ENCODE measurements around the gene DOCK2. TPM values are rescaled to one million over a fixed set of nuclear protein-coding genes. Genes with fewer than 3 reads are reported as not detected.

The DOCK2 gene
- polyA plus RNA-seq, 1 of the 3 experiments (the other 2 are of a cell fraction): 3.8 TPM

DNA sequence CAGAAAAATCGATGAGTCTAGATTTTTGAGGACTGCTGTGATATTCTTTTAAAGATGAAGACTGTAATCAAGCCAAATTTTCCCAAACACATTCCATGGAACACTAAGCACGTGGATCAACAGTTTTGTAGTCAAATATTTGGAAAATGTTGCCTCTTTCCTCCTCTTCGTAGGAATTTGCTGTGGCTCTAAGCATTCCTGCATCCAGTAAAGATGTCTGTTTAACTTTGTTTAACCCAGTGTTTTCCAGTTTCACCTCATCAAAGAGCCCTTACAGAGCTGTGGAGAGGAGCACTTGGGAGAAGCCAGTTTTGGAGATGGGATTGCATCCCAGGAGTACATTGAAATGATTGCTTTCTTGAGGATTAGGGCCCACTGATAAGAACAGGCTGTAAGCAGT lies 284.3 kb downstream of the DOCK2 start:
- POLR2A ChIA-PET: no interaction called here
- Histone ChIP-seq H2AFZ (ENCODE audit: low read depth) (no peak overlapping the region), H3K9ac (no peak overlapping the region), H4K20me1 (ENCODE audit: insufficient read depth) (no peaks in the 10 kb centered on the region), H3K4me3 (ENCODE audit: low read depth in 2 of 2, low read length in 1 of 2) (no peak overlapping the region), H3F3A (replicated peaks; ENCODE audit: insufficient read depth) (no peaks in the 10 kb centered on the region), H3K4me1 (ENCODE audit: control insufficient read depth in 1 of 2, insufficient read depth in 2 of 2, low read depth in 1 of 2, low read length in 1 of 2) (peaks cover 3 to 11% of the 10 kb centered on the region in 2 experiments; a peak in 3 of 4 replicates), H3K27me3 (ENCODE audit: insufficient read depth) (no peaks in the 10 kb centered on the region), H3K36me3 (replicated peaks in 1 of 2; ENCODE audit: control insufficient read depth in 1 of 2, insufficient read depth in 2 of 2, low read length in 1 of 2) (peaks cover 0 to 18% of the 10 kb centered on the region in 2 experiments), H3K27ac (ENCODE audit: low read depth in 2 of 2, low read length in 1 of 2) (peak overlapping the region in 1 of 2 experiments; percentile 45; a peak in 2 of 4 replicates), H3K9me3 (no peaks in the 10 kb centered on the region), H3K79me2 (ENCODE audit: insufficient read depth) (peaks cover 19% of the 10 kb centered on the region), H3K4me2 (peak overlapping the region; percentile 40), H3K9me2 (no peaks in the 10 kb centered on the region)
- CTCF ChIA-PET: interaction anchor here (1.3 to 1.8 kb wide), 2 partner anchors 10 to 59 kb away, joined by 4 to 15 read pairs; partner anchors contain the start of gene INSYN2B
- WGBS (ENCODE audit: low lambda C conversion rate): 66% methylated on average over 3 of the region's 3 CpGs
- no peak for TF ChIP-seq RAD21 (IDR thresholded peaks at IDR 0.05; ENCODE audit: low read length)
- TF ChIP-seq TCF12 (IDR thresholded peaks at IDR 0.05): no peak
- TF ChIP-seq, protein P1, sequence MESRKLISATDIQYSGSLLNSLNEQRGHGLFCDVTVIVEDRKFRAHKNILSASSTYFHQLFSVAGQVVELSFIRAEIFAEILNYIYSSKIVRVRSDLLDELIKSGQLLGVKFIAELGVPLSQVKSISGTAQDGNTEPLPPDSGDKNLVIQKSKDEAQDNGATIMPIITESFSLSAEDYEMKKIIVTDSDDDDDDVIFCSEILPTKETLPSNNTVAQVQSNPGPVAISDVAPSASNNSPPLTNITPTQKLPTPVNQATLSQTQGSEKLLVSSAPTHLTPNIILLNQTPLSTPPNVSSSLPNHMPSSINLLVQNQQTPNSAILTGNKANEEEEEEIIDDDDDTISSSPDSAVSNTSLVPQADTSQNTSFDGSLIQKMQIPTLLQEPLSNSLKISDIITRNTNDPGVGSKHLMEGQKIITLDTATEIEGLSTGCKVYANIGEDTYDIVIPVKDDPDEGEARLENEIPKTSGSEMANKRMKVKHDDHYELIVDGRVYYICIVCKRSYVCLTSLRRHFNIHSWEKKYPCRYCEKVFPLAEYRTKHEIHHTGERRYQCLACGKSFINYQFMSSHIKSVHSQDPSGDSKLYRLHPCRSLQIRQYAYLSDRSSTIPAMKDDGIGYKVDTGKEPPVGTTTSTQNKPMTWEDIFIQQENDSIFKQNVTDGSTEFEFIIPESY (IDR thresholded peaks at IDR 0.05; ENCODE audit: borderline replicate concordance, low read depth): no peak
- TF ChIP-seq MEF2A (IDR thresholded peaks at IDR 0.05; ENCODE audit: borderline replicate concordance, low read depth): no peak
- TF ChIP-seq FOSL2 (IDR thresholded peaks at IDR 0.05; ENCODE audit: borderline replicate concordance, low read depth): no peak
- no peak for TF ChIP-seq JUND (IDR thresholded peaks at IDR 0.05)
- DNase-seq: no peak

GRCh38 chr5:169921949-169922348 lies 284.9 kb downstream of the DOCK2 start:
- Histone ChIP-seq H3F3A (replicated peaks; ENCODE audit: insufficient read depth) (no peaks in the 10 kb centered on the region), H3K4me3 (ENCODE audit: low read depth in 2 of 2, low read length in 1 of 2) (no peak overlapping the region), H3K27me3 (ENCODE audit: insufficient read depth) (no peaks in the 10 kb centered on the region), H3K9me3 (no peaks in the 10 kb centered on the region), H3K4me2 (peak overlapping the region; percentile 40), H3K27ac (ENCODE audit: low read depth in 2 of 2, low read length in 1 of 2) (peak overlapping the region in 1 of 2 experiments; percentile 45; a peak in 2 of 4 replicates), H3K36me3 (replicated peaks in 1 of 2; ENCODE audit: control insufficient read depth in 1 of 2, insufficient read depth in 2 of 2, low read length in 1 of 2) (peaks cover 0 to 18% of the 10 kb centered on the region in 2 experiments), H4K20me1 (ENCODE audit: insufficient read depth) (no peaks in the 10 kb centered on the region), H2AFZ (ENCODE audit: low read depth) (no peak overlapping the region), H3K9ac (no peak overlapping the region), H3K79me2 (ENCODE audit: insufficient read depth) (peaks cover 15% of the 10 kb centered on the region), H3K9me2 (no peaks in the 10 kb centered on the region), H3K4me1 (ENCODE audit: control insufficient read depth in 1 of 2, insufficient read depth in 2 of 2, low read depth in 1 of 2, low read length in 1 of 2) (peaks cover 3 to 11% of the 10 kb centered on the region in 2 experiments; a peak in 3 of 4 replicates)
- CTCF ChIA-PET: interaction anchor here (1.3 to 1.8 kb wide), 2 partner anchors 11 to 59 kb away, joined by 4 to 15 read pairs; partner anchors contain the start of gene INSYN2B
- DNase-seq: no peak
- POLR2A ChIA-PET: no interaction called here
- 63% methylated on average over 1 of the region's 1 CpG for WGBS (ENCODE audit: low lambda C conversion rate)
- TF ChIP-seq TCF12 (IDR thresholded peaks at IDR 0.05) (no peak), USF2 (IDR thresholded peaks at IDR 0.05; ENCODE audit: borderline replicate concordance, low read depth, low read length) (no peak), NFIC (IDR thresholded peaks at IDR 0.05; ENCODE audit: borderline replicate concordance) (no peak), JUND (IDR thresholded peaks at IDR 0.05) (no peak), PBX3 (IDR thresholded peaks at IDR 0.05) (no peak), CHD2 (IDR thresholded peaks at IDR 0.05; ENCODE audit: low read length, partially characterized antibody) (no peak), POLR2AphosphoS5 (IDR thresholded peaks at IDR 0.05; ENCODE audit: low read depth, low read length) (no peak), RXRA (IDR thresholded peaks at IDR 0.05; ENCODE audit: borderline replicate concordance, low read depth) (no peak)
- TF ChIP-seq, protein P2, sequence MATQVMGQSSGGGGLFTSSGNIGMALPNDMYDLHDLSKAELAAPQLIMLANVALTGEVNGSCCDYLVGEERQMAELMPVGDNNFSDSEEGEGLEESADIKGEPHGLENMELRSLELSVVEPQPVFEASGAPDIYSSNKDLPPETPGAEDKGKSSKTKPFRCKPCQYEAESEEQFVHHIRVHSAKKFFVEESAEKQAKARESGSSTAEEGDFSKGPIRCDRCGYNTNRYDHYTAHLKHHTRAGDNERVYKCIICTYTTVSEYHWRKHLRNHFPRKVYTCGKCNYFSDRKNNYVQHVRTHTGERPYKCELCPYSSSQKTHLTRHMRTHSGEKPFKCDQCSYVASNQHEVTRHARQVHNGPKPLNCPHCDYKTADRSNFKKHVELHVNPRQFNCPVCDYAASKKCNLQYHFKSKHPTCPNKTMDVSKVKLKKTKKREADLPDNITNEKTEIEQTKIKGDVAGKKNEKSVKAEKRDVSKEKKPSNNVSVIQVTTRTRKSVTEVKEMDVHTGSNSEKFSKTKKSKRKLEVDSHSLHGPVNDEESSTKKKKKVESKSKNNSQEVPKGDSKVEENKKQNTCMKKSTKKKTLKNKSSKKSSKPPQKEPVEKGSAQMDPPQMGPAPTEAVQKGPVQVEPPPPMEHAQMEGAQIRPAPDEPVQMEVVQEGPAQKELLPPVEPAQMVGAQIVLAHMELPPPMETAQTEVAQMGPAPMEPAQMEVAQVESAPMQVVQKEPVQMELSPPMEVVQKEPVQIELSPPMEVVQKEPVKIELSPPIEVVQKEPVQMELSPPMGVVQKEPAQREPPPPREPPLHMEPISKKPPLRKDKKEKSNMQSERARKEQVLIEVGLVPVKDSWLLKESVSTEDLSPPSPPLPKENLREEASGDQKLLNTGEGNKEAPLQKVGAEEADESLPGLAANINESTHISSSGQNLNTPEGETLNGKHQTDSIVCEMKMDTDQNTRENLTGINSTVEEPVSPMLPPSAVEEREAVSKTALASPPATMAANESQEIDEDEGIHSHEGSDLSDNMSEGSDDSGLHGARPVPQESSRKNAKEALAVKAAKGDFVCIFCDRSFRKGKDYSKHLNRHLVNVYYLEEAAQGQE (IDR thresholded peaks at IDR 0.05; ENCODE audit: low read depth, low read length): no peak

Measured in SK-N-SH (cell line).